GM12878 (cell line): ENCODE results near the gene TGFB2. TPM values are rescaled to one million over a fixed set of nuclear protein-coding genes. Genes with fewer than 3 reads are reported as not detected.

Experiments used
- ATAC-seq: fragments of 200-7000 bp; cut with Tn5 transposase; 3 replicates; pipeline ENCODE4 v1.9.1; 2020; ENCODE audit warnings: mild to moderate bottlenecking, moderate library complexity
- BruUV-seq: library from RNA; stranded (reverse); fragments of 400-500 nt; replicated peaks from 2 replicates; lab custom pipeline; 2021; lab: Mats Ljungman, UMichigan
- CTCF ChIA-PET: fragments of 300-600 bp; sonication (Branson Sonifier 250); formaldehyde crosslinking; extraction: SDS; loops from one replicate; lab custom pipeline; 2021; ENCODE audit warnings: inconsistent platforms; lab: Yijun Ruan, JAX
- POLR2A ChIA-PET: fragments of 350-600 bp; formaldehyde crosslinking; extraction: SDS; loops from one replicate; lab custom pipeline; 2021; ENCODE audit warnings: inconsistent platforms; lab: Charles Lee
- RAD21 ChIA-PET: fragments of 300-600 bp; sonication (Branson Sonifier 250); formaldehyde crosslinking; loops from one replicate; lab custom pipeline; 2023; ENCODE audit warnings: antibody characterized with exemption; ENCODE audit not compliant: unreplicated experiment; lab: Charles Lee
- SMC1A ChIA-PET: fragments of 300-600 bp; sonication (Branson Sonifier 250); formaldehyde crosslinking; loops from one replicate; lab custom pipeline; 2023; ENCODE audit not compliant: unreplicated experiment, uncharacterized antibody; lab: Charles Lee
- DNase-seq: peaks from one replicate; pipeline ENCODE4 v3.0.0-alpha.2; 2011; ENCODE audit warnings: low read depth, low spot score
- FAIRE-seq: peaks from 3 replicates; lab custom pipeline; 2011; peaks lifted over from hg19 to GRCh38; lab: Jason Lieb, UNC
- H2AFZ ChIP-seq: 2 replicates; pipeline ENCODE4 v1.6.0; 2011; ENCODE audit warnings: low read depth, low read length, control low read depth; ENCODE audit not compliant: control insufficient read depth
- H3K27ac ChIP-seq: 2 replicates; pipeline ENCODE4 v1.5.1; 2011; ENCODE audit warnings: control low read depth; ENCODE audit not compliant: control insufficient read depth, insufficient read depth
- H3K27me3 ChIP-seq, 2 experiments: replicated peaks in 1 of 2; 2 replicates each; pipeline versions ENCODE4 v1.6.0 to v1.6.1; 2011; ENCODE audit warnings: low read length in 1 of 2; ENCODE audit not compliant: control insufficient read depth in 2 of 2, insufficient read depth in 2 of 2
- H3K36me3 ChIP-seq, 2 experiments: 2 replicates each; pipeline ENCODE4 v1.5.1; 2011; ENCODE audit warnings: low read length in 1 of 2; ENCODE audit not compliant: control insufficient read depth in 2 of 2, insufficient read depth in 2 of 2
- H3K4me1 ChIP-seq: 2 replicates; pipeline ENCODE4 v1.6.1; 2011; ENCODE audit warnings: mild to moderate bottlenecking, low read length, moderate library complexity, mixed read lengths; ENCODE audit not compliant: control insufficient read depth, insufficient read depth
- H3K4me2 ChIP-seq: 2 replicates; pipeline ENCODE4 v1.6.0; 2011; ENCODE audit warnings: control low read depth; ENCODE audit not compliant: control insufficient read depth, insufficient read depth
- H3K4me3 ChIP-seq: fragments of 200-600 bp; sonication (generic); 2 replicates; pipeline ENCODE4 v1.5.1; 2016
- H3K79me2 ChIP-seq: 2 replicates; pipeline ENCODE4 v1.6.0; 2011; ENCODE audit warnings: low read length; ENCODE audit not compliant: control insufficient read depth, insufficient read depth
- H3K9ac ChIP-seq: 2 replicates; pipeline ENCODE4 v1.8.0; 2011; ENCODE audit warnings: low read length, control low read depth, mixed read lengths; ENCODE audit not compliant: control insufficient read depth, insufficient read depth
- H3K9me3 ChIP-seq: replicated peaks from 3 replicates; pipeline ENCODE4 v1.5.1; 2011; ENCODE audit warnings: mild to moderate bottlenecking, low read length; ENCODE audit not compliant: control insufficient read depth, insufficient read depth
- H4K20me1 ChIP-seq: 2 replicates; pipeline ENCODE4 v1.6.0; 2011; ENCODE audit not compliant: control insufficient read depth, insufficient read depth
- BMI1 ChIP-seq: fragments of 450-650 bp; IDR thresholded peaks from 2 replicates; pipeline ENCODE4 v1.6.1; 2016; ENCODE audit warnings: mild to moderate bottlenecking, moderate library complexity, borderline replicate concordance
- CBFB ChIP-seq: IDR thresholded peaks from 2 replicates; pipeline ENCODE4 v1.6.1; 2016; ENCODE audit warnings: antibody characterized with exemption, low read depth
- FOXM1 ChIP-seq: IDR thresholded peaks from 2 replicates; pipeline ENCODE4 v1.6.1; 2012; ENCODE audit warnings: low read depth, mild to moderate bottlenecking, inconsistent platforms, low read length, moderate library complexity
- KLF5 ChIP-seq: fragments of 450-650 bp; IDR thresholded peaks from 2 replicates; pipeline ENCODE4 v1.6.1; 2014; ENCODE audit warnings: mild to moderate bottlenecking; ENCODE audit not compliant: partially characterized antibody
- RBBP5 ChIP-seq: fragments of 200-600 bp; sonication (generic); conservative IDR thresholded peaks from 2 replicates; pipeline ENCODE4 v1.6.1; 2016
- STAT3 ChIP-seq: IDR thresholded peaks from 2 replicates; pipeline ENCODE4 v1.6.1; 2011; ENCODE audit warnings: low read depth, low read length, improper control_type of control experiment
- ZNF592 ChIP-seq: fragments of 450-650 bp; IDR thresholded peaks from 2 replicates; pipeline ENCODE4 v1.6.1; 2017; ENCODE audit warnings: mild to moderate bottlenecking, moderate library complexity
- in situ Hi-C: fragments of 300-500 bp; cut with MboI; formaldehyde crosslinking; loops from 9 replicates; pipeline ENCODE4 v1.14.3; 2018; ENCODE audit warnings: mixed read lengths
- intact Hi-C: fragments of 100-400 bp; cut with micrococcal nuclease; formaldehyde crosslinking; loops from one replicate; pipeline ENCODE4 v1.14.2; 2022; ENCODE audit not compliant: unreplicated experiment
- polyA plus RNA-seq, 11 experiments: library from polyadenylated mRNA; depleted of rRNA in 4 of 11; unstranded in 6 of 11; stranded (reverse) in 5 of 11; fragments of >200 nt; fragmentation: Nextera tagmentation in 4 of 11; fragmentation: Illumina TruSeq in 1 of 11; extraction: Ambion mirVana in 4 of 11; extraction: Trizol in 1 of 11; gene quantifications; 1 replicate in 1 of 11; 2 replicates in 10 of 11; pipeline versions ENCODE4 v1.2.1 to v1.2.3, GENCODE V29; 2011 to 2016; ENCODE audit warnings: inconsistent platforms in 2 of 11, missing spikeins in 2 of 11, low read depth in 1 of 11
- total RNA-seq, 4 experiments: library from RNA; depleted of rRNA in 3 of 4; stranded (reverse); fragments of >200 nt in 3 of 4; fragmentation: Illumina TruSeq in 1 of 4; extraction: Trizol in 1 of 4; gene quantifications; 2 replicates each; pipeline versions ENCODE4 v1.2.1 to v1.2.3, GENCODE V29; 2013 to 2021
- TF ChIP-seq, protein P1 (sequence below): fragments of 450-650 bp; IDR thresholded peaks from 2 replicates; pipeline ENCODE4 v1.6.1; 2017; ENCODE audit warnings: mild to moderate bottlenecking
- TF ChIP-seq, protein P2 (sequence below): IDR thresholded peaks from 2 replicates; pipeline ENCODE4 v1.6.1; 2012; ENCODE audit warnings: improper control_type of control experiment, low read depth, low read length; ENCODE audit not compliant: insufficient replicate concordance

TGFB2 gene
- total and polyA plus RNA-seq, 10 of the 15 experiments (the other 5 are each of a cell fraction or from before 2014, with no cell fraction given) = 0.03 to 0.11 (median 0.04) TPM; not detected in 6

DNA sequence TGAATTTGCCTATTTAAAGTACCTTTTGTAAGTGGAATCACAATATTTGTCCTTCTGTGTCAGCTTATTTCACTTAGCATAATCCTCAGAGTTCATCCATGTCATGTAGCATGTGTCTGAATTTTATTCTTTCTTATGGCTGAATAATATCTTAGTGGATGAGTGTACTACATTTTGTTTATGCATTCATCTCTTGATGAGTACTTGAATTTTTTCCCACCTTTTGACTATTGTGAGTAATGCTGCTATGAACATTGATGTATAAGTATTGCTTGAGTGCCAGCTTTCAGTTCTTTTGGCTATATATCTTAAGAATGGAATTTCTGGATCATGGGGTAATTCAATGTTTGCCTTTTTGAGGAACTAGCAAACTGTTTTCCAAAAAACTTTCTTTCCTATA, 84.2 kb downstream of the TGFB2 start:
- no peaks in the 10 kb centered on the region for H3K9me3 ChIP-seq
- no peak for DNase-seq
- in situ Hi-C loops (no loop called here), intact Hi-C loops (no loop called here)
- no peak overlapping the region for H3K27ac ChIP-seq
- no peak for ATAC-seq
- no peak overlapping the region for H3K9ac ChIP-seq
- TF ChIP-seq STAT3 (no peak), ZNF592 (no peak), KLF5 (no peak), CBFB (no peak), BMI1 (no peak), RBBP5 (no peak), FOXM1 (no peak)
- TF ChIP-seq, protein P1, sequence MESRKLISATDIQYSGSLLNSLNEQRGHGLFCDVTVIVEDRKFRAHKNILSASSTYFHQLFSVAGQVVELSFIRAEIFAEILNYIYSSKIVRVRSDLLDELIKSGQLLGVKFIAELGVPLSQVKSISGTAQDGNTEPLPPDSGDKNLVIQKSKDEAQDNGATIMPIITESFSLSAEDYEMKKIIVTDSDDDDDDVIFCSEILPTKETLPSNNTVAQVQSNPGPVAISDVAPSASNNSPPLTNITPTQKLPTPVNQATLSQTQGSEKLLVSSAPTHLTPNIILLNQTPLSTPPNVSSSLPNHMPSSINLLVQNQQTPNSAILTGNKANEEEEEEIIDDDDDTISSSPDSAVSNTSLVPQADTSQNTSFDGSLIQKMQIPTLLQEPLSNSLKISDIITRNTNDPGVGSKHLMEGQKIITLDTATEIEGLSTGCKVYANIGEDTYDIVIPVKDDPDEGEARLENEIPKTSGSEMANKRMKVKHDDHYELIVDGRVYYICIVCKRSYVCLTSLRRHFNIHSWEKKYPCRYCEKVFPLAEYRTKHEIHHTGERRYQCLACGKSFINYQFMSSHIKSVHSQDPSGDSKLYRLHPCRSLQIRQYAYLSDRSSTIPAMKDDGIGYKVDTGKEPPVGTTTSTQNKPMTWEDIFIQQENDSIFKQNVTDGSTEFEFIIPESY = no peak
- TF ChIP-seq, protein P2, sequence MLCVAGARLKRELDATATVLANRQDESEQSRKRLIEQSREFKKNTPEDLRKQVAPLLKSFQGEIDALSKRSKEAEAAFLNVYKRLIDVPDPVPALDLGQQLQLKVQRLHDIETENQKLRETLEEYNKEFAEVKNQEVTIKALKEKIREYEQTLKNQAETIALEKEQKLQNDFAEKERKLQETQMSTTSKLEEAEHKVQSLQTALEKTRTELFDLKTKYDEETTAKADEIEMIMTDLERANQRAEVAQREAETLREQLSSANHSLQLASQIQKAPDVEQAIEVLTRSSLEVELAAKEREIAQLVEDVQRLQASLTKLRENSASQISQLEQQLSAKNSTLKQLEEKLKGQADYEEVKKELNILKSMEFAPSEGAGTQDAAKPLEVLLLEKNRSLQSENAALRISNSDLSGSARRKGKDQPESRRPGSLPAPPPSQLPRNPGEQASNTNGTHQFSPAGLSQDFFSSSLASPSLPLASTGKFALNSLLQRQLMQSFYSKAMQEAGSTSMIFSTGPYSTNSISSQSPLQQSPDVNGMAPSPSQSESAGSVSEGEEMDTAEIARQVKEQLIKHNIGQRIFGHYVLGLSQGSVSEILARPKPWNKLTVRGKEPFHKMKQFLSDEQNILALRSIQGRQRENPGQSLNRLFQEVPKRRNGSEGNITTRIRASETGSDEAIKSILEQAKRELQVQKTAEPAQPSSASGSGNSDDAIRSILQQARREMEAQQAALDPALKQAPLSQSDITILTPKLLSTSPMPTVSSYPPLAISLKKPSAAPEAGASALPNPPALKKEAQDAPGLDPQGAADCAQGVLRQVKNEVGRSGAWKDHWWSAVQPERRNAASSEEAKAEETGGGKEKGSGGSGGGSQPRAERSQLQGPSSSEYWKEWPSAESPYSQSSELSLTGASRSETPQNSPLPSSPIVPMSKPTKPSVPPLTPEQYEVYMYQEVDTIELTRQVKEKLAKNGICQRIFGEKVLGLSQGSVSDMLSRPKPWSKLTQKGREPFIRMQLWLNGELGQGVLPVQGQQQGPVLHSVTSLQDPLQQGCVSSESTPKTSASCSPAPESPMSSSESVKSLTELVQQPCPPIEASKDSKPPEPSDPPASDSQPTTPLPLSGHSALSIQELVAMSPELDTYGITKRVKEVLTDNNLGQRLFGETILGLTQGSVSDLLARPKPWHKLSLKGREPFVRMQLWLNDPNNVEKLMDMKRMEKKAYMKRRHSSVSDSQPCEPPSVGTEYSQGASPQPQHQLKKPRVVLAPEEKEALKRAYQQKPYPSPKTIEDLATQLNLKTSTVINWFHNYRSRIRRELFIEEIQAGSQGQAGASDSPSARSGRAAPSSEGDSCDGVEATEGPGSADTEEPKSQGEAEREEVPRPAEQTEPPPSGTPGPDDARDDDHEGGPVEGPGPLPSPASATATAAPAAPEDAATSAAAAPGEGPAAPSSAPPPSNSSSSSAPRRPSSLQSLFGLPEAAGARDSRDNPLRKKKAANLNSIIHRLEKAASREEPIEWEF = no peak
- no peak overlapping the region for H3K4me2 ChIP-seq
- BruUV-seq = no TSS peak
- H2AFZ ChIP-seq = no peak overlapping the region
- no peaks in the 10 kb centered on the region for H3K4me1 ChIP-seq
- no peaks in the 10 kb centered on the region for H3K27me3 ChIP-seq
- H3K4me3 ChIP-seq = no peak overlapping the region
- H4K20me1 ChIP-seq = no peaks in the 10 kb centered on the region
- H3K36me3 ChIP-seq = no peaks in the 10 kb centered on the region
- no peak for FAIRE-seq
- CTCF ChIA-PET = no interaction called here
- SMC1A ChIA-PET = interaction anchor here (0.5 kb wide), 1 partner anchor 190 kb away, joined by 4 read pairs; no protein-coding TSS in a partner anchor
- H3K79me2 ChIP-seq = no peaks in the 10 kb centered on the region
- POLR2A ChIA-PET = no interaction called here
- RAD21 ChIA-PET = no interaction called here
